Stomach (tissue), 4 donors: ENCODE data around the gene OPALIN.

Experiments
- EP300 ChIP-seq: sonication (generic); formaldehyde crosslinking; IDR thresholded peaks from one replicate; pipeline ENCODE4 v1.6.1; 2017; ENCODE audit warnings: antibody characterized with exemption
- POLR2A ChIP-seq, 4 donors: fragments of 450-650 bp; IDR thresholded peaks; one replicate each; pipeline ENCODE4 v1.6.1; 2016; ENCODE audit warnings: antibody characterized with exemption in 4 of 4, control low read depth in 2 of 4, mild to moderate bottlenecking in 1 of 4, moderate library complexity in 1 of 4
- POLR2AphosphoS5 ChIP-seq, 3 donors: sonication (generic); formaldehyde crosslinking; IDR thresholded peaks; one replicate each; pipeline ENCODE4 v1.6.1; 2016; ENCODE audit warnings: antibody characterized with exemption in 3 of 3
- TF ChIP-seq, protein P1 (sequence below), 7 experiments: fragments of 450-650 bp in 4 of 7; fragments of 200-600 bp in 3 of 7; sonication (generic) in 3 of 7; IDR thresholded peaks; one replicate each; pipeline ENCODE4 v1.5.1; 2016 to 2019; ENCODE audit warnings: antibody characterized with exemption in 7 of 7, control low read depth in 2 of 7, mild to moderate bottlenecking in 1 of 7

DNA sequence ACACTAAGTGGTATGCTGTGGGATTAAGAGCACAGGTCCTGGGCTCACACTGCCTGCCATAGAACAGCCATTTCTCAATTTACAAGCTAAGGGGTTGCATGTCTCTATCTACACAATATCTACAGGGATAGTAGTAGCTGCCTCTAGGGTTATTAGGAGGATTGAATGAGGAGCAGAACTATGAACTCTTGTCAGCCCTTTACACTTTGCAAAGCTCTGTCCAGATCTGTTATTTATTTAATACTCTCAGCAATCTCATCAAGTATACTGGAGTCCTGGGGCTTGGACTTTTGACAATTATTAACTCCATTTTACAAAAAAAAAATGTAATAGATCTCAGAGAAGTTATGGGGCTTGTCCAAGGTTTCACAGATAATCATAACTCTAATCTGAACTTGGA lies 6.8 kb downstream of the OPALIN start:
- no peak for TF ChIP-seq EP300
- TF ChIP-seq, protein P1, sequence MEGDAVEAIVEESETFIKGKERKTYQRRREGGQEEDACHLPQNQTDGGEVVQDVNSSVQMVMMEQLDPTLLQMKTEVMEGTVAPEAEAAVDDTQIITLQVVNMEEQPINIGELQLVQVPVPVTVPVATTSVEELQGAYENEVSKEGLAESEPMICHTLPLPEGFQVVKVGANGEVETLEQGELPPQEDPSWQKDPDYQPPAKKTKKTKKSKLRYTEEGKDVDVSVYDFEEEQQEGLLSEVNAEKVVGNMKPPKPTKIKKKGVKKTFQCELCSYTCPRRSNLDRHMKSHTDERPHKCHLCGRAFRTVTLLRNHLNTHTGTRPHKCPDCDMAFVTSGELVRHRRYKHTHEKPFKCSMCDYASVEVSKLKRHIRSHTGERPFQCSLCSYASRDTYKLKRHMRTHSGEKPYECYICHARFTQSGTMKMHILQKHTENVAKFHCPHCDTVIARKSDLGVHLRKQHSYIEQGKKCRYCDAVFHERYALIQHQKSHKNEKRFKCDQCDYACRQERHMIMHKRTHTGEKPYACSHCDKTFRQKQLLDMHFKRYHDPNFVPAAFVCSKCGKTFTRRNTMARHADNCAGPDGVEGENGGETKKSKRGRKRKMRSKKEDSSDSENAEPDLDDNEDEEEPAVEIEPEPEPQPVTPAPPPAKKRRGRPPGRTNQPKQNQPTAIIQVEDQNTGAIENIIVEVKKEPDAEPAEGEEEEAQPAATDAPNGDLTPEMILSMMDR (IDR thresholded peaks at IDR 0.05), result no peak
- no peak for TF ChIP-seq POLR2A (IDR thresholded peaks at IDR 0.05)
- no peak for TF ChIP-seq POLR2AphosphoS5 (IDR thresholded peaks at IDR 0.05)
